HG02970 (cell line): Measurements from ENCODE around the gene JPH2.

Source experiments
- ATAC-seq: cut with Tn5 transposase; IDR thresholded peaks from one replicate; pipeline ENCODE4 v1.9.1; 2021; ENCODE audit warnings: mild to moderate bottlenecking, moderate library complexity, moderate number of reproducible peaks; ENCODE audit not compliant: unreplicated experiment, low FRiP score

Gene JPH2

DNA sequence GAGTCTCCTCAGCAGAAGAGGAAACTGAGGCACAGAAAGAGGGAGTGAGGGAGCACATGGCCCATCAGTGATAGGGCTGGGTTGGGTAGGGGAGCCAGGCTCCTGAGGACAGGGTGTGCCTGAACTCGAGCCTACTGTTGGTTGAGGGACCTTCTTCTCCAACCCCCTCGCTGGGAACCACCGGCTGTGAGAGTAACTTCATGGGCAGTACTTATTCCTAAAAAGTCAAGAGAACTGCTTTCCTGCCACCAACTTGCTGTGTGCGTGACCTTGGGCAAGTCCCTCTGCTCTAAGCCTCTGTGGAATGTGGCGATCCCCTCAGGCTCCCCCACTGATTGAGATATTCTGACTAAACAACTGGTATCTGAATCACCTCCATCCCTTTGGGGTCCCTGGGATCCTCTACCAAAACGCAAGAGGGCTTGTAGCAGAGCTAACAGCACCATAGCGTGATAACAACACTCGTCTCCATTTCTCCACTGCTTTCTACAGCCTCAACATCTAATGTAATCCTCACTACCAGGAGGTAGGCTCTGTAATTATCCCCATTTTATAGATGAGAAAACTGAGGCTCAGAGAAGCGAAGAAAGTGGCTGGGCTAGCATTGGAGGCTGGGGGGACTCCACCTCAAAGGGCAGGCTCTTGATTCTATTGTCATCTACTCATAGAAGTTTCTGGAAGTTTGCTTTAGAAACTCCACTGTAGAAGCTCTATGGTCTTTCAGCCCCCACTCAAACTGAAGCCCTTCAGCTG, 76.0 kb downstream of the JPH2 start:
- ATAC-seq, result no peak

- ATAC-seq, result no peak
These were observed 77.0 kb downstream of the JPH2 start for GRCh38 chr20:44109951-44110361.

GRCh38 chr20:44106615-44107014, 80.4 kb downstream of the JPH2 start:
- no peak for ATAC-seq

DNA sequence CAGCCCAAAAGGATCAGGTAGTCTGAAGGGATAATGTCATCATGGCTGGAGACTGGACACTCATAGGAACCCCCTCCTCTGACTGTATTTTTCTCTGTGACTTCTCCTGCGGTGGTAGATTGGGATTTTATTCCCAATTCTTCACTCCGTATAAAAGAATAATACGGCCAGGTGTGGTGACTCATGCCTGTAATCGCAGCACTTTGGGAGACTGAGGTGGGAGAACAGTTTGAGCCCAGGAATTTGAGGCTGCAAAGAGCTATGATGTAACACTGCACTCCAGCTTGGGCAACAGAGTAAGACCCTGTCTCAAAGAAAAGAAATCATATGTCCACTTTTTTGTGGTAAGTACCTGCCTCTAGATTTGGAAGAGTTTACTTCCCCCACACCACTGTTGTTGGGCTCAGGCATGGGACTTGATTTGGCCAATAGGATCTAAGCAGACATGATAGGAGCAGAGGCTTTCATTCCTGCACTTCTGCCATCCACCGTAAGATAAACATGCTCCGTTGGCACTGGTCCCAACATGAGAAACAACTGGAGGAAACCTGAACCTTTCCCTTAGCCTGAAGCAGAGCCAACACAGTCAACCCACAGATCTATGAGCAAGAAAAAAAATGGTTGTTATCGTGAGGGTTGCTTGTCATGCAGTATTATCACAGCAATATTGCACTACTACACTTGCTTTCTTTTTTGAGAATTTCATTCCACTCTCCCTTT, 82.0 kb downstream of the JPH2 start:
- ATAC-seq, result no peak

- ATAC-seq, result no peak
These were observed 84.4 kb downstream of the JPH2 start for GRCh38 chr20:44102582-44102981.

DNA sequence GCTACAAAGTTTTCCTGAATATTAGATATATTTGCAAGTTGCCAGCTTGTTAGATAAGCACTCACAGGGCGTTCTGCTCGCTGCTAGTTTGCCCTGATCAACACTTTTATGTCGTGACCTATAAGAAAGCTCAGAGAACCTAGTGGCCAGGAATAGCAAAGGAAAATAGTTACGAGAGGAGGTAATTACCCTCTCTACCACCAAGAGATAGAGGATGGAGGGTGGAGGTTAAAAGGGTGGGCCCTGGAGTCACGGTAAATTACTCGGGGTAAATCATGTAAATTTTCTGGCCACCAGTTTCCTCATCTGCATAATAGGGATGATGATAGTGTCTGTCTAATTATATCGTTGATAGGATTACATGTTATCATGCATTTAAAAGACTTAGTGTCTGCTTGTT, 87.2 kb downstream of the JPH2 start:
- ATAC-seq, result no peak

- ATAC-seq, result no peak
These were observed 88.3 kb downstream of the JPH2 start for GRCh38 chr20:44098657-44099056.

DNA sequence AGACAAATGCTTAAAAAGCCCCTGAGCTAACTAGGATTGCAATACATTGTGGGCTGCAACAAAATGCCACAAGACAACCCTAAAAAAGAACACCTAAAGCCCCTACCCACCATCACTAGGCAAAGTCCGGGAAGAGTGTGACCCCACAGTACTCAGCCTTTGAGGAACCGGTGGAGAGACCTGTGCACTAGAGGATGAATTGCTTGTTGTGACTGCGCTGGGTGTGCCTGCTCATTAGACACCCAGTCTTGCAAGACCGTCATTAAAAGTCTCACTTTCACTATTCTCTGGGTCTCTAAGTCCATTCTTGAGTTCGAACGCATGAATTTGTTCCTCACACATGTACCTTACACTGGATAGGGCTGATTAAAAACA, 88.7 kb downstream of the JPH2 start:
- ATAC-seq, result no peak

DNA sequence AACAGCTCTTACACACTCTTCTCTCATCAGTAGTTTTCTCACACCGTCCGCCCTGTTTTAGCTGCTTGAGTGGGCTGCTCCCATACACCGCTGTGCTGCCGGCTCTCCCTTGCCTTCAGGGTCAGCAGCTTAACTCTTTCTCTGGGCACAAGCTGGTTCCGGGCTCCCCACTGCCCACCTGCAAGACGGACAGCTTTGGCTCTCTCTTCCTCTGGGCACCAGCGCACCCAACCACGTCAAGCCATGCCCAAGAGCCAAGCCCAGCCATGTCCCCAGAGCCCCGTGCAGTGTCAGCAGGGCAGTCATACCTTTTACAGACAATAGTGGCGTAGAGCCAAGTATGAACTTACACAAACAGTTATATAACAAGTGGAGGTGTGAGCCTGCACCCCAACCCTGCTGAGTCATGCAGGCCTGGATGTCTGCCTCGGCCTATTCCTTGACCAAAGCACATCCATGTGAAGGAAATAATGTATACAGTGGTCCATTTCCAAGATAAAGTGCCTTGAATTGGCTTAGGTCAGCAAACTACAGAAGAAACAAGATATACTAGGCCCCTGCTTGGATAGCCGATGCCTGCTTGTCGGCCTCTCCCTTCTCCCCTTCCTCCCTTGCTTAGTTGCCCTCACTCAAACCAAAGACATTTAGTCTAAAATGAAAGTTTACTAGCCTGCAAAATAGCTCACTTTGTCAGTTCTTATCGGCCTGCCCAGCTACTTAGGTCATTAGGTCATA, 89.3 kb downstream of the JPH2 start:
- no peak for ATAC-seq

DNA sequence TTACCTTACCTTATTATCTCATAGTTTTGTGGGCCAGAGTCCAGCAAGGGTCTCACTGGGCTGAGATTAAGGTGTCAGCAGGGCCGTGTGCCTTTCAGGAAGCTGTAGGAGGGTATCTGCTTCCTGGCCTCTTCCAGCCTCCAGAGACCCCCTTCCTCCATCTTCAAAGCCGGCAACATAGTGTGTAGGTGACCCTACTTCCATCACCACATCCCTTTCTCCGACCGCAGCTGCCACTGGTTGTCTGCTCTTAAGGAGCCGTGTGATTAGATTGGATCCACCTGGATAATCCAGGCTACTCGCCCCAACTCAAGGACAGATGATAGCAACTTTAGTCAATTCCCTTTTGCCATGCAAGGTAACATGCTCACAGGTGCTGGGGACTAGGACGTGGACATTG, 91.2 kb downstream of the JPH2 start:
- no peak for ATAC-seq

DNA sequence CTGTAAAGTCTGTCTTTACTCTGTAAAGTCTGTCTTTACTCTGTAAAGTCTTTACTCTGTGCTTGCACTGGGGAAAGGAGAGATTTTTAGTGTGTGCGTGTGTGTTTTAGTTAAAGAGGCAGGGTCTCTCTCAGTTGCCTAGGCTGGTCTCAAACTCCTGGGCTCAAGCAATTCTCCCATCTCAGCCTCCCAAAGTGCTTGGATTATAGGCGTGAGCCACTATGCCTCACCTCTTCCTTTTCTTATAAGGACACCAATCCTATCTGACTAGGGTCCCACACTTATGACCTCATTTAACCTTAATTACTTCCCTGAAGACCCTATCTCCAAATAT, 93.8 kb downstream of the JPH2 start:
- ATAC-seq, result no peak

DNA sequence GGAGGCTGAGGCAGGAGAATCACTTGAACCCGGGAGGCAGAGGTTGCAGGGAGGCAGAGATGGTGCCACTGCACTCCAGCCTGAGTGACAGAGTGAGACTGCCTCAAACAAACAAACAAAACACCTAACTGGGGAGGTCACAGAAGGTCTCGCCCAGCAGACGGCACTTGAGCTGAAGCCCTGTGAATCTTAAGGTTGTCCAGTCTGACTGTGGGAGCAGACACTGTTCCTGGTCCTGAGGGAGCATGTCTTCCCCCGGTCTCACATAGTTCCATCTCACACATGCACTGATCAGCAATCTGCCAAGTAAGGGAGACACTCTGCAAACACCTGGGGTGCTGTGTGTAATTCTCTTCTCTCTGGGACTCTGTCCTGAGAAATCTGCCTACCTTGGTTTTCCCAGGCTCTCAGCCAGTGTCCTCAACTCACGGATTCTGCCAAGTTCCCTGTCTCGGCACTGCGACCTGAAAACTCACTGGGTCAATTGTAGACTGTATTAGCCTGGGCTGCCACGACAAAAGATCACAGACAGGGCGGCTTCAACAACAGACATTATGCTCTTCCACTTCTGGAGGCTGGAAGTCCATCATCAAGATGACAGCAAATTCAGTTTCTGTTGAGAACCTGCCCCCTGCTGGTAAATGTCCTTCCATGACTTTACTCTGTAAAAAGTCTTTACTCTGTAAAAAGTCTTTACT, 94.3 kb downstream of the JPH2 start:
- ATAC-seq, result no peak

GRCh38 chr20:44091026-44091425, 96.0 kb downstream of the JPH2 start:
- ATAC-seq, result no peak

DNA sequence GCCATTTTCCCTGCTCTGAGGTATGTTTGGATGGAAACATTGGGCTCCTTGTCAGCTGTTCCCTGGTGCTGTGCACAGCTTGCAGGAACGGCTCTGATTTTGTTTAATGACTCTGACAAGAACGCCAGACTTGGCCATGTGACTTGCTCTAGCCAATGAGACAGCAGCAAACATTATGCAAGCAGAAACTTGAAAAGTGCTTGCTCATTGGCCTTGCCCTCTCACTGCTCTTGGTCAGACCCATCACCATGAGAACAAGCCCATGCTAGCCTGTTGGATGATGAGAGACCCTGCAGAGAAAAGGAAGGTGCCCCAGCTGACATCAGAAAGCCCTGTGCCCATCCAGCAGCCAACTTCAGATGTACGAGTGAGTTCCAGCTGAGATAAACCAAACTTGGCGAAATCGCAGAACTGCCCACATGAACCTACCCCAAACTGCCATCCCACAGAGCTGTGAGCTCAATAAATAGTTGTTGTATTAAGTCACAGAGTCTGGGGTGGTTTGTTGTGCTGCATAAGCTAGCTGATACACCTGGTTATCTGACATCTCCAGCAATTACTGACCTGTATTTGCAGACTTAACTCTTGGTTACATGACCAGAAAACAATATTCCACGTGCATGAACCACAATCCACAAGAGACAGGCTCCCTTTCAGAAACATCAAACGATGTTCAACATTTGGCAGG, 96.9 kb downstream of the JPH2 start:
- ATAC-seq, result no peak

DNA sequence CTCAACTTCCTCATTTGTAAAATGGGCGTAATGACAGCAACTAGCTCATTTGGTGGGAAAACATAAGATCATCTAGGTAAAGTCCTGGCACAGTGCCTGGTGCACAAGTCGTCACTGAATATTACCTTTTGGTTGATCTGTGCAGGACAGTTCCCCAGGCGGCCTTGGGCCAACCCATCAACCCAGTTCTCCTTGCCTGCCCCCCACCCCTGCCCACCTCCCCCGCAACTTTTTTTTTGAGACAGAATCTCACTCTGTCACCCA, 99.2 kb downstream of the JPH2 start:
- ATAC-seq, result no peak

DNA sequence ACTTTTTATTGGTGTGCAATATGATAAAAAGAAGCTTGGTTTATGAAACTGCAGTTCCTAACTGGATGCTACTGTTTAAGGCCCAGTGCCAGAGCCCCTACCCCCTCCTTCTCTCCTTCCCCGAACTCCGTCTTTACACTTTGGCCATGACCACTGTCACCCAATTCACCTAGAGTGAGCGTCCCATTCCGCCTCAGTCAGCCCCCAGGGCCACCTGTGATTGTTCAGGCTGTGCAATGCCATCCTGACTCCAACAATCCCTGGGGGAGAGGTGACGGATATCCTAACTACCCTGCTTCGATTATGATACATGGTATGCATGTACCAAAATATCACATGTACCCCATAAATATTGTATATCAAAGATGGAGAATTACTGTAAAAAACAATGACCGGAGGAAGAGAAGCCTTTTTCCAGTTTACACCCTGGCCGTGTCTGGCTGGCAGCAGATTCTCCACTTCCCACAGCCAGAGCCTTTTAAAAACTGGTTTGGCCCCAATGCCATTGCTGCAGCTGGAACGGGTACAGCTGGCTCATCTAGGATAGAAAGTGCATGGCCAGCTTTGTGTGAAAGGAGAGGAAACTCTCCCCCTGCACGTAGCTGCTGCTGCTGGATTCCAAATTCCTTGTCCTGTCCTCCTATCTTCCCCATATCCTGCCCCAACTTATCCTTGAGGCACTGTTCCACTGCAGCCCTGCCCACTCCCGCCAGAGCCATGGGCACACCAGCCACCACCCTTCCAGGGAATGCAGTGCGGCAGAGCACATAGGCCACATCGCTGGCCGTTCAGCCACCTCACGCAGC, 99.7 kb downstream of the JPH2 start:
- no peak for ATAC-seq

DNA sequence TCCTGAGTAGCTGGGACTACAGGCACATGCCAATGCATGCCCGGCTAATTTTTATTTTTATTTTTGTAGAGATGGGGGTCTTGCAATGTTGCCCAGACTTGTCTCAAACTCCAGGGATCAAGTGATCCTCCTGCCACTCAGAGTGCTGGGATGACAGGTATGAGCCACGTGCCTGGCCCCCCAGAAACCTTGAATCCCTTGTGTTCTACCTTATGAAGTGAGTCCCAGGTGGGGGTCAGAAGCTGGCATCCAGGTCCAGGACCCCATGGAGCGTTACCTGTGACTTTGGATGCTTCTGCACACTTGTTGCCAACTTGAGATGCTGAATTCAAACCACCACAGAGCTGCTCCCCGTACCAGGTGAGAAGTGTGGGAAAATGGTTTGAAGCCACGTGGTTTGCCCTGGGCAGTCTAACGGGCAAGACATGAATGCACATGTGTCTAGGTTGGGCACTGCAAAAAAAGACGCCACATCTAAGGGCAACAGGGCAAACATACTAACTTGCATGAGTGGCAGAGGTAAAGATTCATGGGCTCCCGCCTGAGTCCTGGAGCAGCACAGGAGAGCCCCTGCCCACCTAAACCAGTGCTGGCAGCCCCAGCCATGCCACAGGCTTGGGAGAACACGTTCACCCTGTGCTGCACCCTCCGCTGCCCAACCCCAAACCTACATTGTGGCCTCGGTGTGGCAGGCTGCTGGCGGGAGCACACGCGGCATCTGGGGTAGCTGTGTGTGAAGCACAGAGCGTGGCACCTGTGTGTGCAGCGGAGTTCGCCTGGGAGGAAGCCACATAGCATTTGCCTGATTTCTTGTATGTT, 101.2 kb downstream of the JPH2 start:
- no peak for ATAC-seq

DNA sequence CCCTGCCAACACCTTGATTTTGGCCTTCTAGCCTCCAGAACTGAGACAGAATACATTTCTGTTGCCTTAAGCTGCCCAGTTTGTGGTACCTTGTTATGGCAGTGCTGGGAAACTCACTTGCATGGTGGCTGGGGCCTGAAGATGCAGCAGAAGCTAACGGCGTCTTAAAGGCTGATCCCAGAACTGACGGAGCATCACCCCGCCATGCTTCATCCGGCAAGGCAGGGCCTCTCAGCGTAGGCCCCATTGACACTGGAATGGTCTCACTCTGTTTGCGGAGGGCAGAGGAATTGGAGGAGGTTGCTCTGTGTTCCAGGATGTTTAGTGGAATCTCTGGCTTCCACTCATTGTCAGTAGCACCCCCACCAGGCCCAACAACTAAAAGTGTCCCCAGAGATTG, 102.1 kb downstream of the JPH2 start:
- no peak for ATAC-seq

DNA sequence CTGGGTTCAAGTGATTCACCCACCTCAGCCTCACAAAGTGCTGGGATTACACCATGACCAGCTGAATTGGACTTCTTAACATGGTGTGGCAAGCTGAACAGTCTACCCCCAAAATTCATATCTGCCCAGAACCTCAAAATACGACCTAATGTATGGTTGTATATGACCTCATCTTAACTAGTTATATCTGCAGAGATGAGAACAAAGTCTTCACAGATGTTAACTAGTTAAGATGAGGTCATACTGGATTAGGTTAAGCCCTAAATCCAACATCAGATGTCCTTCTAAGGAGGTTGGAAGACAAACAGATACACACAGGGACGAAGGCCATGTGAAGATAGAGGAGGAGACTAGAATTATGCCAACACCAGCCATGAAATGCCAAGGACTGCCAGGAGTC, 102.5 kb downstream of the JPH2 start:
- ATAC-seq, result no peak
